Upper lobe of left lung (tissue), 4 donors: ENCODE data around the gene S1PR5.

ENCODE experiments used
- CTCF ChIP-seq, 6 experiments: fragments of 450-650 bp in 4 of 6; fragments of 200-600 bp in 2 of 6; sonication (generic) in 2 of 6; IDR thresholded peaks; one replicate each; pipeline ENCODE4 v1.5.1; 2016 to 2019; ENCODE audit warnings: antibody characterized with exemption in 6 of 6
- POLR2A ChIP-seq, 4 donors: fragments of 450-650 bp; IDR thresholded peaks; one replicate each; pipeline ENCODE4 v1.5.1; 2016 to 2017; ENCODE audit warnings: antibody characterized with exemption in 4 of 4, mild to moderate bottlenecking in 2 of 4

DNA sequence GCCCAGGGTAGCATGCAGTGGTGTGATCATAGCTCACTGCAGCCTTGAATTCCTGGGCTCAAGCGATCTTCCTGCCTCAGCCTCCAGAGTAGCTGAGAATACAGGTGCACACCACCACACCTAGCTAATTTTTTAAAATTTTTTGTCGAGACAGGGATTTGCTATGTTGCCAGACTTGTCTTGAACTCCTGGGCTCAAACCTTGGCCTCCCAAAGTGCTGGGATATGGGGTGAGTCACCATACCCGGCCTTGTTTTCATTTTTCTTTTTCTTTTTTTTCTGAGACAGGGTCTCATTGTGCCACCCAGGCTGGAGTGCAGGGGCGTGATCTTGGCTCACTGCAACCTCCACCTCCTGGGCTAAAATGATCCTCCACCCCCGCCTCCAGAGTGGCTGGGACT is 52.8 kb downstream of the S1PR5 start:
- TF ChIP-seq POLR2A (IDR thresholded peaks at IDR 0.05) (no peak), CTCF (IDR thresholded peaks at IDR 0.05) (no peak)
